ENCODE data around the gene ZFAND2A. TPM values are rescaled to one million over a fixed set of nuclear protein-coding genes. Genes with fewer than 3 reads are reported as not detected.

ZFAND2A gene
- total RNA-seq, 4 donors from 2014 or later = 27.5 to 57.0 (median 37.4) TPM

DNA sequence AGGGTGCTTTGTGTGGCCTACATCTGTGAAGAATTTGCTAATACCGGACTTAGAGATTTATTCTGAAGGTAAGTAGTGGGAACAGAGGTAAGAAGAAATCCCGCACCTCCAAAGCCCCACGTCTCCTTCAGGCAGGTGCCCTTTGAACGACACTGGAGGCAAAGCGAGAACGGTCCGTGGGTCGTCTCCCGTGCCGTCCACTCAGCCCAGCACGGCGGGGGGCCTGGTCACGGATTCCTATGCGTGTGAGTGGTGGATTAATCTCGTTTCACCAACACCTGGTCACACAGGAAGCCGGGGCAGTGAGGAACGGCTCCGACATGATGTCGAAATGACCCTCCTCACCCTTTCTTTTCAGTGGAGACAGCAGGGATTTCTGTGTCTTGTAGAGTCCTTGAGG is 21.0 kb upstream of the ZFAND2A start:
- WGBS, 2 donors = 66 to 80% methylated on average over 19 of the region's 19 CpGs
- intact Hi-C loops (cut with DNase I) = no loop called here
- Histone ChIP-seq H3K4me3 (replicated peaks in 1 of 3) (no peak overlapping the region), H3K9me3 (no peaks in the 10 kb centered on the region), H3K27ac (no peak overlapping the region), H3K36me3 (no peaks in the 10 kb centered on the region), H3K27me3 (no peaks in the 10 kb centered on the region), H3K4me1 (peaks cover 0 to 4% of the 10 kb centered on the region in 2 donors)
- no peak for DNase-seq
- TF ChIP-seq CTCF (IDR thresholded peaks at IDR 0.05) = no peak
- TF ChIP-seq POLR2A (IDR thresholded peaks at IDR 0.05) = no peak

- WGBS, 2 donors = 37 to 41% methylated on average over 22 of the region's 22 CpGs
Observed at GRCh38 chr7:1176891-1177373, 16.9 kb upstream of the ZFAND2A start.

DNA sequence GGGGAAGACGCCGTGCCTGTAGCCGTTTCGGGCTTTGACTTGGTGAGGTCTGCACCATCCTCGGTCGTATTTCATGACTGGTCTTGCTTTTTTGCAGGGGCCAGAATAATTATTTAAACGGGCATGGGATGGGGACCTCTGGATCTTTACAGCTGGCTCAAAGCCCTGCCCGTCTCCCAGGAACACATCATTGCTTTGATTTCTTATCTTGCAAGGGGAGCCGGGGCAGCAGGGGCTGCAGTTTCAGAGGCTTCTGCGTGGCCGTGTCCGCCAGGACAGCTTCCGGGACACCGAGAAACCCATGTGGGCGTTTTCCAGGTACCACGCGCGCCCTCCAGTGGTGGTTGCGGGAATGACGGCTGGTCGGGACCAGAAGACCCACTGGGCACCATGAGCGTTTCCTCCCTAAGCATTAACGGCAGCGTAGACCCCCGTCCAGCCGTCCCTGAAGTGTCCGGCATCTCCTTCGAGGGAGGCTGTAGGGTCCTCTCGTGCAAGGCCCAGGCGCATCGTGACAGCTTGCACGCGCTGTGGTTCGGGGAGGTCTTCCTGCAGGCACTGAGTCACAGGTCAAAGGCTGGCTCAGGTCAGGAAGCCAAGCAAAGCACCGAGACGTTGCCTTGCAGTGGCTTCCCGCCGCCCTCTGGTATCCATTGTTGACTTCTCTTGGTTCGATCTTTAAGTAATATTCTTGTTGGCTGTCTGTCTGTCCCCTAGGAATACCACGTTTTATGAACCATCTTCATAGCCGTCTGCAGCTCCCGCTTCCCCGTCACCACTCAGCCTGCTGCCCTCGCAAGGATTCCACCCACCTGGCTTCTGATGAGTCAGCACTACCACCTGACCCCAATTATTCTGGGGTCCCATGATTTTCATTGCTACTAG is 16.2 kb upstream of the ZFAND2A start:
- intact Hi-C loops (cut with DNase I) = loop anchor here (5.0 kb wide), 1 partner anchor 184 kb away; no protein-coding TSS in a partner anchor
- H3K9me3 ChIP-seq = no peaks in the 10 kb centered on the region
- H3K4me3 ChIP-seq (replicated peaks in 1 of 3) = no peak overlapping the region
- peaks cover 0 to 8% of the 10 kb centered on the region in 2 donors for H3K4me1 ChIP-seq
- no peaks in the 10 kb centered on the region for H3K36me3 ChIP-seq
- WGBS, 2 donors = 30 to 34% methylated on average over 25 to 32 of the region's 44 CpGs
- H3K27ac ChIP-seq = no peak overlapping the region
- DNase-seq = peak; percentile 82 to 85
- TF ChIP-seq CTCF (IDR thresholded peaks at IDR 0.05) (peak; percentile 78 to 97 (median 90)), POLR2A (IDR thresholded peaks at IDR 0.05) (no peak)
- no peaks in the 10 kb centered on the region for H3K27me3 ChIP-seq

More at GRCh38 chr7:1176891-1177373, 16.9 kb upstream of the ZFAND2A start:
- Histone ChIP-seq H3K36me3 (no peaks in the 10 kb centered on the region), H3K9me3 (no peaks in the 10 kb centered on the region), H3K27ac (no peak overlapping the region), H3K4me1 (peaks cover 0 to 8% of the 10 kb centered on the region in 2 donors), H3K27me3 (no peaks in the 10 kb centered on the region), H3K4me3 (replicated peaks in 1 of 3) (no peak overlapping the region)
- intact Hi-C loops (cut with DNase I) = loop anchor here (5.0 kb wide), 1 partner anchor 185 kb away; no protein-coding TSS in a partner anchor
- DNase-seq = peak; percentile 61 to 75
- no peak for TF ChIP-seq POLR2A (IDR thresholded peaks at IDR 0.05)
- peak; percentile 20 to 73 (median 42) for TF ChIP-seq CTCF (IDR thresholded peaks at IDR 0.05)

- no peak for DNase-seq
- no peak for TF ChIP-seq POLR2A (IDR thresholded peaks at IDR 0.05)
- no peak for TF ChIP-seq CTCF (IDR thresholded peaks at IDR 0.05)
- Histone ChIP-seq H3K9me3 (no peaks in the 10 kb centered on the region), H3K27ac (no peak overlapping the region), H3K27me3 (no peaks in the 10 kb centered on the region), H3K4me1 (peaks cover 0 to 8% of the 10 kb centered on the region in 2 donors), H3K36me3 (no peaks in the 10 kb centered on the region), H3K4me3 (replicated peaks in 1 of 3) (no peak overlapping the region)
- intact Hi-C loops (cut with DNase I) = loop anchor here (5.0 kb wide), 1 partner anchor 183 kb away; no protein-coding TSS in a partner anchor
- WGBS, 2 donors = 87% methylated on average over 15 of the region's 15 CpGs
Observed at GRCh38 chr7:1175597-1175966, 15.6 kb upstream of the ZFAND2A start.

Measured in thyroid gland (tissue), 4 donors.